HepG2 (cell line): ENCODE data around the gene MYO3B. TPM values are rescaled to one million over a fixed set of nuclear protein-coding genes. Genes with fewer than 3 reads are reported as not detected.

ENCODE experiments used
- ATAC-seq: fragments of 200-7000 bp; cut with Tn5 transposase; 3 replicates; pipeline ENCODE4 v1.9.1; 2020; ENCODE audit warnings: mild to moderate bottlenecking, moderate library complexity
- BruUV-seq: library from RNA; stranded (reverse); fragments of 400-500 nt; replicated peaks from 2 replicates; lab custom pipeline; 2021; lab: Mats Ljungman, UMichigan
- CTCF ChIA-PET: fragments of 300-600 bp; formaldehyde crosslinking; extraction: SDS; loops from one replicate; lab custom pipeline; 2021; ENCODE audit warnings: low total read pairs, inconsistent platforms, low intra/inter-chr PET ratio; lab: Yijun Ruan, JAX
- POLR2A ChIA-PET: fragments of 350-600 bp; sonication (Branson Sonifier 250); formaldehyde crosslinking; loops from one replicate; lab custom pipeline; 2020; ENCODE audit warnings: antibody characterized with exemption, inconsistent platforms; lab: Yijun Ruan, JAX
- DNase-seq: peaks from one replicate; pipeline ENCODE4 v3.0.0-alpha.2; 2015; ENCODE audit warnings: low spot score
- FAIRE-seq: peaks from 3 replicates; lab custom pipeline; 2011; peaks lifted over from hg19 to GRCh38; lab: Jason Lieb, UNC
- H2AFZ ChIP-seq: one replicate; pipeline ENCODE4 v1.6.1; 2011; ENCODE audit warnings: low read length, inconsistent platforms
- H3K27ac ChIP-seq: fragments of 300-600 bp; 3 replicates; pipeline ENCODE4 v1.8.0; 2011; ENCODE audit warnings: mixed run types, mild to moderate bottlenecking, mixed read lengths, low read length, inconsistent platforms; ENCODE audit not compliant: insufficient read depth; ENCODE audit errors: extremely low read length
- H3K27me3 ChIP-seq, 2 experiments: fragments of 200-600 bp in 1 of 2; 2 replicates in 1 of 2; 3 replicates in 1 of 2; pipeline versions ENCODE4 v1.6.0 to v1.8.0; 2011; ENCODE audit warnings: low read length in 2 of 2, mild to moderate bottlenecking in 2 of 2, moderate library complexity in 2 of 2, inconsistent platforms in 1 of 2; ENCODE audit not compliant: insufficient read depth in 2 of 2, control insufficient read depth in 1 of 2
- H3K36me3 ChIP-seq, 2 experiments: fragments of 200-600 bp in 1 of 2; replicated peaks in 1 of 2; 2 replicates in 1 of 2; 3 replicates in 1 of 2; pipeline versions ENCODE4 v1.5.1 to v1.8.0; 2011; ENCODE audit warnings: low read length in 2 of 2, inconsistent platforms in 1 of 2; ENCODE audit not compliant: insufficient read depth in 2 of 2, control insufficient read depth in 1 of 2
- H3K4me1 ChIP-seq: 2 replicates; pipeline ENCODE4 v1.5.1; 2012; ENCODE audit warnings: low read length, inconsistent platforms; ENCODE audit not compliant: insufficient read depth
- H3K4me2 ChIP-seq: 2 replicates; pipeline ENCODE4 v1.6.0; 2011; ENCODE audit warnings: low read depth, low read length, inconsistent platforms
- H3K4me3 ChIP-seq, 3 experiments: fragments of 200-600 bp in 1 of 3; sonication (generic), shearing (Covaris generic) in 1 of 3; replicated peaks in 1 of 3; 2 replicates each; pipeline ENCODE4 v1.5.1; 2011 to 2016; ENCODE audit warnings: low read length in 3 of 3, inconsistent platforms in 2 of 3, low read depth in 2 of 3, mild to moderate bottlenecking in 2 of 3, control low read depth in 1 of 3, mixed read lengths in 1 of 3; ENCODE audit not compliant: insufficient read depth in 1 of 3
- H3K79me2 ChIP-seq: one replicate; pipeline ENCODE4 v1.6.1; 2011; ENCODE audit warnings: low read length, inconsistent platforms; ENCODE audit not compliant: insufficient read depth
- H3K9ac ChIP-seq: 2 replicates; pipeline ENCODE4 v1.6.0; 2011; ENCODE audit warnings: mild to moderate bottlenecking, low read depth, low read length, inconsistent platforms; ENCODE audit not compliant: insufficient read depth
- H3K9me3 ChIP-seq: 2 replicates; pipeline ENCODE4 v1.5.1; 2012; ENCODE audit warnings: mild to moderate bottlenecking, low read length
- H4K20me1 ChIP-seq: 2 replicates; pipeline ENCODE4 v1.6.0; 2011; ENCODE audit warnings: inconsistent platforms, mild to moderate bottlenecking, low read length, moderate library complexity; ENCODE audit not compliant: insufficient read depth
- HES4 ChIP-seq: sonication (generic); formaldehyde crosslinking; IDR thresholded peaks from 2 replicates; pipeline ENCODE4 v1.9.0; 2021; ENCODE audit warnings: mild to moderate bottlenecking, missing genetic modification reagents, borderline replicate concordance
- KLF16 ChIP-seq, 2 experiments: sonication (generic) in 1 of 2; formaldehyde crosslinking in 1 of 2; IDR thresholded peaks; 2 replicates each; pipeline versions ENCODE4 v1.6.1 to v1.8.0; 2016 to 2023; ENCODE audit warnings: missing genetic modification reagents in 2 of 2, missing compliant biosample characterization in 1 of 2
- MXD4 ChIP-seq: IDR thresholded peaks from 2 replicates; pipeline ENCODE4 v1.6.1; 2016; ENCODE audit warnings: mild to moderate bottlenecking, missing biosample characterization, missing genetic modification reagents
- RCOR2 ChIP-seq: IDR thresholded peaks from 2 replicates; pipeline ENCODE4 v1.6.1; 2016; ENCODE audit warnings: missing biosample characterization, missing genetic modification reagents
- SP2 ChIP-seq: sonication (generic); formaldehyde crosslinking; IDR thresholded peaks from 2 replicates; pipeline ENCODE4 v1.5.1; 2020; ENCODE audit warnings: mild to moderate bottlenecking, missing genetic modification reagents
- ZNF142 ChIP-seq: sonication (generic); formaldehyde crosslinking; IDR thresholded peaks from 2 replicates; pipeline ENCODE4 v1.4.0; 2020; ENCODE audit warnings: missing genetic modification reagents
- ZNF251 ChIP-seq: sonication (generic); formaldehyde crosslinking; IDR thresholded peaks from 2 replicates; pipeline ENCODE4 v1.9.0; 2021; ENCODE audit warnings: mild to moderate bottlenecking, missing genetic modification reagents
- ZNF253 ChIP-seq: sonication (generic); formaldehyde crosslinking; IDR thresholded peaks from 2 replicates; pipeline ENCODE4 v1.8.0; 2022; ENCODE audit warnings: mild to moderate bottlenecking, missing genetic modification reagents, borderline replicate concordance
- ZNF264 ChIP-seq: sonication (generic); formaldehyde crosslinking; IDR thresholded peaks from 2 replicates; pipeline ENCODE4 v1.4.0; 2020; ENCODE audit warnings: missing genetic modification reagents
- ZNF367 ChIP-seq: sonication (generic); formaldehyde crosslinking; IDR thresholded peaks from 2 replicates; pipeline ENCODE4 v1.4.0; 2020; ENCODE audit warnings: missing genetic modification reagents, borderline replicate concordance
- ZNF570 ChIP-seq: sonication (generic); formaldehyde crosslinking; IDR thresholded peaks from 2 replicates; pipeline ENCODE4 v1.4.0; 2020; ENCODE audit warnings: mild to moderate bottlenecking, missing genetic modification reagents, borderline replicate concordance
- ZNF687 ChIP-seq: sonication (generic); formaldehyde crosslinking; IDR thresholded peaks from 2 replicates; pipeline ENCODE4 v1.5.1; 2020; ENCODE audit warnings: mild to moderate bottlenecking, missing genetic modification reagents, moderate library complexity
- ZNF784 ChIP-seq: sonication (generic); formaldehyde crosslinking; IDR thresholded peaks from 2 replicates; pipeline ENCODE4 v1.5.1; 2020; ENCODE audit warnings: missing genetic modification reagents, mild to moderate bottlenecking, borderline replicate concordance
- WGBS: methylation state at CpG from one replicate; pipeline ENCODE4 v1.1.6; 2017; ENCODE audit warnings: low lambda C conversion rate; 5-methylcytosine and 5-hydroxymethylcytosine counted together
- in situ Hi-C: cut with HindIII; loops from 2 replicates; pipeline ENCODE4 v1.10.0; 2017; ENCODE audit warnings: low pct_unique_long_range_greater_than_20kb; ENCODE audit not compliant: extremely low pct_ligation_motif_present
- intact Hi-C: fragments of 100-400 bp; cut with micrococcal nuclease; formaldehyde crosslinking; loops from one replicate; pipeline ENCODE4 v1.10.0; 2022; ENCODE audit not compliant: unreplicated experiment
- polyA plus RNA-seq, 8 experiments: library from polyadenylated mRNA; depleted of rRNA in 3 of 8; stranded (reverse) in 7 of 8; unstranded in 1 of 8; fragments of >200 nt; fragmentation: Illumina TruSeq in 4 of 8; extraction: Trizol in 4 of 8; gene quantifications; 2 replicates each; pipeline versions ENCODE4 v1.2.1 to v1.2.3, GENCODE V29; 2011 to 2016; ENCODE audit warnings: low read depth in 4 of 8, missing spikeins in 1 of 8, mixed read lengths in 1 of 8; ENCODE audit not compliant: insufficient read depth in 1 of 8
- total RNA-seq, 5 experiments: library from RNA; depleted of rRNA; stranded (reverse); fragments of >200 nt; fragmentation: Illumina TruSeq; extraction: Trizol; gene quantifications; 2 replicates each; pipeline ENCODE4 v1.2.3, GENCODE V29; 2016; ENCODE audit warnings: low read depth in 1 of 5

The MYO3B gene
- total and polyA plus RNA-seq, 2 of the 13 experiments (the other 11 are each of a cell fraction or from before 2014, with no cell fraction given) = 0.01 TPM; not detected in 1

GRCh38 chr2:170277951-170278350 lies 100.0 kb downstream of the MYO3B start:
- in situ Hi-C loops (no loop called here), intact Hi-C loops (no loop called here)
- Histone ChIP-seq H3K36me3 (no peaks in the 10 kb centered on the region), H3K9me3 (no peaks in the 10 kb centered on the region), H2AFZ (no peak overlapping the region), H3K79me2 (no peaks in the 10 kb centered on the region), H3K4me3 (no peak overlapping the region), H3K4me1 (no peaks in the 10 kb centered on the region), H3K9ac (no peak overlapping the region), H4K20me1 (no peaks in the 10 kb centered on the region), H3K4me2 (no peak overlapping the region), H3K27me3 (peaks cover 0 to 6% of the 10 kb centered on the region in 2 experiments; a peak in 3 of 5 replicates), H3K27ac (no peak overlapping the region)
- WGBS = 3% methylated on average over 2 of the region's 2 CpGs
- DNase-seq = no peak
- TF ChIP-seq ZNF367 (CRISPR knock-in tag) (no peak), MXD4 (CRISPR knock-in tag) (no peak), ZNF264 (no peak), ZNF251 (CRISPR knock-in tag) (no peak), HES4 (no peak), ZNF253 (CRISPR knock-in tag) (no peak), KLF16 (CRISPR knock-in tag; IDR thresholded peaks at IDR 0.05) (no peak), ZNF687 (CRISPR knock-in tag) (no peak), SP2 (CRISPR knock-in tag) (no peak), RCOR2 (CRISPR knock-in tag) (no peak), ZNF784 (CRISPR knock-in tag) (no peak), ZNF142 (CRISPR knock-in tag) (no peak), ZNF570 (CRISPR knock-in tag) (no peak)
- ChIA-PET POLR2A (no interaction called here), CTCF (no interaction called here)
- ATAC-seq = no peak
- BruUV-seq = no TSS peak
- no peak for FAIRE-seq
